HT-29 (cell line): ENCODE results near the gene DNAJC27. TPM values are rescaled to one million over a fixed set of nuclear protein-coding genes. Genes with fewer than 3 reads are reported as not detected.

Experiments used
- DNase-seq: peaks from one replicate; pipeline ENCODE4 v3.0.0-alpha.2; 2015; ENCODE audit warnings: low spot score
- small RNA-seq: library from RNA; depleted of rRNA; stranded (forward); fragments of <200 nt; gene quantifications from one replicate; pipeline ENCODE3, GENCODE V24; 2014
- total RNA-seq: library from RNA; depleted of rRNA; stranded (reverse); fragments of >200 nt; shearing (Covaris generic); gene quantifications from 2 replicates; pipeline ENCODE4 v1.2.3, GENCODE V29; 2014; rRNA removed

Gene DNAJC27
- total RNA-seq, 1 experiment from 2014 or later: 0.92 TPM

- DNase-seq: no peak
Observed at GRCh38 chr2:24908461-24908901, 63.3 kb downstream of the DNAJC27 start.

GRCh38 chr2:24907116-24907515 lies 64.6 kb downstream of the DNAJC27 start:
- no peak for DNase-seq

GRCh38 chr2:24906466-24906865 lies 65.3 kb downstream of the DNAJC27 start:
- DNase-seq: no peak

GRCh38 chr2:24903161-24904103 lies 68.3 kb downstream of the DNAJC27 start:
- DNase-seq: no peak

- no peak for DNase-seq
Observed at GRCh38 chr2:24899361-24899910, 72.3 kb downstream of the DNAJC27 start.

- no peak for DNase-seq
Observed at GRCh38 chr2:24898122-24899109, 73.3 kb downstream of the DNAJC27 start.

GRCh38 chr2:24894750-24895149 lies 77.0 kb downstream of the DNAJC27 start:
- DNase-seq: no peak

GRCh38 chr2:24893934-24894333 lies 77.8 kb downstream of the DNAJC27 start:
- DNase-seq: no peak

Small RNA genes within 50 kb of the gene (small RNA-seq; reads per million reads assigned to genes)
- gene AC013267.1: not detected
- gene RF00016: not detected
- not detected for gene RF00019

Other genes starting within 250 kb of the DNAJC27 start
- gene PTRHD1, start 178.6 kb downstream of the DNAJC27 start, total RNA-seq: 57.9 and 58.1 TPM in 2 replicates
- gene CENPO, start 178.5 kb downstream of the DNAJC27 start, total RNA-seq: 24.2 and 30.8 TPM in 2 replicates
- 78.1 and 80.7 TPM in 2 replicates for gene ADCY3, start 51.7 kb downstream of the DNAJC27 start, total RNA-seq
- 0.05 and 0.21 TPM in 2 replicates for gene EFR3B, start 70.1 kb upstream of the DNAJC27 start, total RNA-seq
- gene POMC, start 196.6 kb upstream of the DNAJC27 start, total RNA-seq: not detected in 2 replicates